Upper lobe of left lung (tissue), 6 donors: ENCODE results near the gene CAMK1G. TPM values are rescaled to one million over a fixed set of nuclear protein-coding genes. Genes with fewer than 3 reads are reported as not detected.

ENCODE experiments used
- ATAC-seq, 2 donors: fragments of 200-7000 bp; cut with Tn5 transposase; one replicate each; pipeline ENCODE4 v1.9.1; 2022; ENCODE audit warnings: mild to moderate bottlenecking in 2 of 2, moderate library complexity in 2 of 2; ENCODE audit not compliant: low FRiP score in 2 of 2
- DNase-seq, 2 donors: peaks; one replicate each; pipeline ENCODE4 v3.0.0-alpha.2; 2019 to 2020
- H3K27ac ChIP-seq, 4 donors: fragments of 200-600 bp; sonication (generic); one replicate each; pipeline ENCODE4 v1.5.1; 2016 to 2019
- H3K27me3 ChIP-seq, 4 donors: fragments of 200-600 bp; sonication (generic); one replicate each; pipeline ENCODE4 v1.5.1; 2017 to 2019
- H3K36me3 ChIP-seq, 4 donors: fragments of 200-600 bp; sonication (generic); one replicate each; pipeline ENCODE4 v1.5.1; 2016 to 2019
- H3K4me1 ChIP-seq, 4 donors: fragments of 200-600 bp; sonication (generic); one replicate each; pipeline ENCODE4 v1.5.1; 2018 to 2019
- H3K4me3 ChIP-seq, 4 donors: fragments of 200-600 bp; sonication (generic); one replicate each; pipeline ENCODE4 v1.5.1; 2017 to 2019; ENCODE audit warnings: mild to moderate bottlenecking in 2 of 4, moderate library complexity in 1 of 4
- H3K9me3 ChIP-seq, 4 donors: fragments of 200-600 bp; sonication (generic); one replicate each; pipeline ENCODE4 v1.5.1; 2018 to 2019
- CTCF ChIP-seq, 6 experiments: fragments of 450-650 bp in 4 of 6; fragments of 200-600 bp in 2 of 6; sonication (generic) in 2 of 6; IDR thresholded peaks; one replicate each; pipeline ENCODE4 v1.5.1; 2016 to 2019; ENCODE audit warnings: antibody characterized with exemption in 6 of 6
- EP300 ChIP-seq, 4 donors: sonication (generic); formaldehyde crosslinking; IDR thresholded peaks; one replicate each; pipeline ENCODE4 v1.5.1; 2017; ENCODE audit warnings: antibody characterized with exemption in 4 of 4, control low read depth in 2 of 4
- POLR2A ChIP-seq, 4 donors: fragments of 450-650 bp; IDR thresholded peaks; one replicate each; pipeline ENCODE4 v1.5.1; 2016 to 2017; ENCODE audit warnings: antibody characterized with exemption in 4 of 4, mild to moderate bottlenecking in 2 of 4
- POLR2AphosphoS5 ChIP-seq, 2 donors: sonication (generic); formaldehyde crosslinking; IDR thresholded peaks; one replicate each; pipeline ENCODE4 v1.5.1; 2017; ENCODE audit warnings: antibody characterized with exemption in 2 of 2
- WGBS, 2 donors: methylation state at CpG; one replicate each; pipeline ENCODE4 v1.1.5; 2017 to 2018; 5-methylcytosine and 5-hydroxymethylcytosine counted together
- total RNA-seq, 6 donors: library from RNA; depleted of rRNA in 4 of 6; stranded (reverse); fragments of >200 nt in 4 of 6; gene quantifications; one replicate each; pipeline versions ENCODE4 v1.1.0 to v1.2.1, GENCODE V29; 2016 to 2021
- donor health status: DM: no; HTN: no; CAD: no; lungs with moderate emphysema.
- donor health status: DM: no; HTN: yes; CAD: no; lungs with severe emphysema.

The CAMK1G gene
- total RNA-seq, 6 donors from 2014 or later = 0.20 to 0.46 (median 0.30) TPM; not detected in 3

GRCh38 chr1:209564849-209565248 lies 18.7 kb upstream of the CAMK1G start:
- no peak for DNase-seq
- no peaks in the 10 kb centered on the region for H3K4me1 ChIP-seq
- no peak for TF ChIP-seq POLR2AphosphoS5 (IDR thresholded peaks at IDR 0.05)
- TF ChIP-seq CTCF (IDR thresholded peaks at IDR 0.05) = no peak
- TF ChIP-seq POLR2A (IDR thresholded peaks at IDR 0.05) = no peak
- TF ChIP-seq EP300 (IDR thresholded peaks at IDR 0.05) = no peak
- H3K4me3 ChIP-seq = no peak overlapping the region
- H3K27ac ChIP-seq = no peak overlapping the region
- ATAC-seq = no peak
- H3K9me3 ChIP-seq = no peaks in the 10 kb centered on the region
- WGBS, 2 donors = 48 to 62% methylated on average over 3 to 4 of the region's 4 CpGs
- no peaks in the 10 kb centered on the region for H3K36me3 ChIP-seq
- H3K27me3 ChIP-seq = no peaks in the 10 kb centered on the region

GRCh38 chr1:209565759-209566678 lies 17.5 kb upstream of the CAMK1G start:
- Histone ChIP-seq H3K36me3 (no peaks in the 10 kb centered on the region), H3K9me3 (no peaks in the 10 kb centered on the region), H3K4me1 (no peaks in the 10 kb centered on the region), H3K27ac (no peak overlapping the region), H3K27me3 (no peaks in the 10 kb centered on the region), H3K4me3 (no peak overlapping the region)
- no peak for TF ChIP-seq EP300 (IDR thresholded peaks at IDR 0.05)
- TF ChIP-seq POLR2A (IDR thresholded peaks at IDR 0.05) = no peak
- peak; percentile 46 to 77 (median 66) for TF ChIP-seq CTCF (IDR thresholded peaks at IDR 0.05)
- WGBS, 2 donors = 35 to 36% methylated on average over 15 of the region's 15 CpGs
- peak in 1 of 2 donors; percentile 79 for DNase-seq
- peak; percentile 82 to 89 for ATAC-seq

- no peaks in the 10 kb centered on the region for H3K4me1 ChIP-seq
- DNase-seq (no peak), ATAC-seq (no peak)
- no peak overlapping the region for H3K27ac ChIP-seq
- H3K27me3 ChIP-seq = no peaks in the 10 kb centered on the region
- no peak overlapping the region for H3K4me3 ChIP-seq
- no peak for TF ChIP-seq POLR2AphosphoS5 (IDR thresholded peaks at IDR 0.05)
- TF ChIP-seq EP300 (IDR thresholded peaks at IDR 0.05) = no peak
- TF ChIP-seq POLR2A (IDR thresholded peaks at IDR 0.05) = no peak
- TF ChIP-seq CTCF (IDR thresholded peaks at IDR 0.05) = no peak
- WGBS, 2 donors = 9 to 18% methylated on average over 1 of the region's 1 CpG
- no peaks in the 10 kb centered on the region for H3K36me3 ChIP-seq
- no peaks in the 10 kb centered on the region for H3K9me3 ChIP-seq
Observed at GRCh38 chr1:209567698-209568175, 15.8 kb upstream of the CAMK1G start.

- ATAC-seq = peak in 1 of 2 donors; percentile 72
- 10 to 11% methylated on average over 9 of the region's 9 CpGs for WGBS, 2 donors
- peak in 1 of 2 donors; percentile 73 for DNase-seq
- TF ChIP-seq EP300 (IDR thresholded peaks at IDR 0.05) (no peak), POLR2AphosphoS5 (IDR thresholded peaks at IDR 0.05) (no peak), CTCF (IDR thresholded peaks at IDR 0.05) (peak in 5 of 6 experiments; percentile 58 to 86 (median 68)), POLR2A (IDR thresholded peaks at IDR 0.05) (no peak)
- Histone ChIP-seq H3K27me3 (no peaks in the 10 kb centered on the region), H3K9me3 (no peaks in the 10 kb centered on the region), H3K27ac (no peak overlapping the region), H3K4me3 (no peak overlapping the region), H3K36me3 (no peaks in the 10 kb centered on the region), H3K4me1 (no peaks in the 10 kb centered on the region)
Observed at GRCh38 chr1:209569455-209570207, 13.9 kb upstream of the CAMK1G start.
